Activated CD8-positive, alpha-beta T cell treated with anti-CD3 and anti-CD28 coated beads for 36 hours (primary cell): ENCODE results near the gene LHX3. TPM values are rescaled to one million over a fixed set of nuclear protein-coding genes. Genes with fewer than 3 reads are reported as not detected.

ENCODE experiments used
- ATAC-seq: fragments of 200-7000 bp; cut with Tn5 transposase; one replicate; pipeline ENCODE4 v1.10.0; 2021; ENCODE audit warnings: mild to moderate bottlenecking, moderate library complexity
- CTCF ChIA-PET: fragments of 350-600 bp; sonication (Branson Sonifier 250); formaldehyde crosslinking; loops from one replicate; lab custom pipeline; 2021; ENCODE audit warnings: antibody characterized with exemption; lab: Charles Lee
- POLR2A ChIA-PET: fragments of 350-600 bp; sonication (Branson Sonifier 250); formaldehyde crosslinking; loops from one replicate; lab custom pipeline; 2021; ENCODE audit warnings: antibody characterized with exemption; lab: Charles Lee
- DNase-seq: peaks from one replicate; pipeline ENCODE4 v3.0.0-alpha.2; 2020
- H3K27ac Mint-ChIP-seq: one replicate; pipeline ENCODE4 v1.8.0; 2021; ENCODE audit warnings: mild to moderate bottlenecking, mixed read lengths
- H3K27me3 Mint-ChIP-seq: one replicate; pipeline ENCODE4 v1.8.0; 2021; ENCODE audit warnings: mixed read lengths
- H3K36me3 Mint-ChIP-seq: one replicate; pipeline ENCODE4 v1.8.0; 2021; ENCODE audit warnings: low read depth, mixed read lengths
- H3K4me1 Mint-ChIP-seq: one replicate; pipeline ENCODE4 v1.8.0; 2021; ENCODE audit warnings: low read depth, mixed read lengths
- H3K4me3 Mint-ChIP-seq: one replicate; pipeline ENCODE4 v1.8.0; 2021; ENCODE audit warnings: mild to moderate bottlenecking, moderate library complexity, mixed read lengths
- H3K9me3 Mint-ChIP-seq: one replicate; pipeline ENCODE4 v1.8.0; 2021; ENCODE audit warnings: mixed read lengths
- CTCF ChIP-seq: fragments of 200-600 bp; IDR thresholded peaks from one replicate; pipeline ENCODE4 v1.8.0; 2022; ENCODE audit warnings: antibody characterized with exemption, mild to moderate bottlenecking
- intact Hi-C: fragments of 100-400 bp; cut with micrococcal nuclease; formaldehyde crosslinking; loops from one replicate; pipeline ENCODE4 v1.10.0; 2022
- total RNA-seq, 2 experiments: library from RNA; stranded (reverse); gene quantifications; one replicate each; pipeline ENCODE4 v1.2.3, GENCODE V29; 2021

The LHX3 gene
- total RNA-seq, 2 experiments from 2014 or later = not detected

GRCh38 chr9:136247947-136248637 is 43.2 kb upstream of the LHX3 start:
- no peak for ATAC-seq
- TF ChIP-seq CTCF = no peak
- peaks cover 2% of the 10 kb centered on the region for H3K36me3 Mint-ChIP-seq
- H3K4me3 Mint-ChIP-seq = no peak overlapping the region
- H3K4me1 Mint-ChIP-seq = peaks cover 20% of the 10 kb centered on the region
- DNase-seq = no peak
- H3K27ac Mint-ChIP-seq = no peak overlapping the region
- ChIA-PET CTCF (interaction anchor here (1.4 kb wide), 2 partner anchors 19 to 23 kb away, joined by 3 to 5 read pairs; no protein-coding TSS in a partner anchor), POLR2A (interaction anchor here (1.5 kb wide), 1 partner anchor 20 kb away, joined by 5 read pairs; no protein-coding TSS in a partner anchor)
- H3K9me3 Mint-ChIP-seq = no peaks in the 10 kb centered on the region
- H3K27me3 Mint-ChIP-seq = no peaks in the 10 kb centered on the region
- intact Hi-C loops = no loop called here

- Mint-ChIP-seq H3K27me3 (no peaks in the 10 kb centered on the region), H3K36me3 (peaks cover 2% of the 10 kb centered on the region), H3K4me3 (no peak overlapping the region), H3K4me1 (peaks cover 25% of the 10 kb centered on the region), H3K9me3 (no peaks in the 10 kb centered on the region), H3K27ac (no peak overlapping the region)
- ChIA-PET POLR2A (no interaction called here), CTCF (interaction anchor here (1.4 kb wide), 2 partner anchors 19 to 22 kb away, joined by 3 to 5 read pairs; no protein-coding TSS in a partner anchor)
- TF ChIP-seq CTCF = no peak
- intact Hi-C loops = no loop called here
- ATAC-seq (no peak), DNase-seq (no peak)
Measured at GRCh38 chr9:136247551-136247916, 42.6 kb upstream of the LHX3 start.

- ChIA-PET CTCF (interaction anchor here (1.4 kb wide), 2 partner anchors 20 to 22 kb away, joined by 3 to 5 read pairs; no protein-coding TSS in a partner anchor), POLR2A (no interaction called here)
- ATAC-seq = no peak
- Mint-ChIP-seq H3K36me3 (peaks cover 2% of the 10 kb centered on the region), H3K27ac (no peak overlapping the region), H3K4me1 (peaks cover 30% of the 10 kb centered on the region), H3K27me3 (no peaks in the 10 kb centered on the region), H3K9me3 (no peaks in the 10 kb centered on the region), H3K4me3 (no peak overlapping the region)
- no peak for DNase-seq
- no peak for TF ChIP-seq CTCF
- intact Hi-C loops = no loop called here
Measured at GRCh38 chr9:136246849-136247550, 42.1 kb upstream of the LHX3 start.

- ChIA-PET CTCF (no interaction called here), POLR2A (interaction anchor here (0.6 to 1.3 kb wide), 7 partner anchors 13 to 362 kb away, joined by 3 to 5 read pairs (median 3); partner anchors contain the start of gene CAMSAP1)
- Mint-ChIP-seq H3K4me3 (peak within 1 kb of the TSS; percentile 94), H3K36me3 (peaks cover 4% of the 10 kb centered on the region), H3K9me3 (no peaks in the 10 kb centered on the region), H3K4me1 (peaks cover 40% of the 10 kb centered on the region), H3K27me3 (no peaks in the 10 kb centered on the region), H3K27ac (peak within 1 kb of the TSS; percentile 93)
- peak; percentile 86 for DNase-seq
- ATAC-seq = peak; percentile 68
- intact Hi-C loops = no loop called here
- TF ChIP-seq CTCF = no peak
Measured at GRCh38 chr9:136245219-136246150, 40.6 kb upstream of the LHX3 start, which contains the start of gene QSOX2. TSS of gene QSOX2 (minus strand) at chr9:136245812. CDS start at chr9:136245803, 9 bp downstream.
